K562 (cell line): ENCODE results near the gene MTREX. TPM values are rescaled to one million over a fixed set of nuclear protein-coding genes. Genes with fewer than 3 reads are reported as not detected.

Experiments
- ATAC-seq: fragments of 200-7000 bp; cut with Tn5 transposase; 3 replicates; pipeline ENCODE4 v1.9.1; 2020; ENCODE audit warnings: moderate library complexity
- BruUV-seq: library from RNA; stranded (reverse); fragments of 400-500 nt; replicated peaks from 2 replicates; lab custom pipeline; 2021; lab: Mats Ljungman, UMichigan
- CTCF ChIA-PET: fragments of 300-600 bp; formaldehyde crosslinking; extraction: SDS; loops from one replicate; lab custom pipeline; 2021; ENCODE audit warnings: low intra/inter-chr PET ratio; lab: Yijun Ruan, JAX
- POLR2A ChIA-PET: fragments of 300-600, 350-650 bp; sonication (Branson Sonifier 250); formaldehyde crosslinking; extraction: SDS; loops from one replicate; lab custom pipeline; 2021; ENCODE audit warnings: antibody characterized with exemption, inconsistent platforms; lab: Yijun Ruan, JAX
- DNase-seq, 4 experiments: peaks; one replicate each; pipeline versions ENCODE4 v3.0.0 to v3.0.0-alpha.2; 2011 to 2018; ENCODE audit warnings: low spot score in 3 of 4, mixed read lengths in 3 of 4; ENCODE audit errors: extremely low read depth in 1 of 4
- FAIRE-seq: peaks from 2 replicates; lab custom pipeline; 2011; peaks lifted over from hg19 to GRCh38; lab: Jason Lieb, UNC
- H2AFZ ChIP-seq: 2 replicates; pipeline ENCODE4 v1.6.0; 2011; ENCODE audit warnings: low read depth, low read length, control low read depth, inconsistent platforms
- H3K27ac ChIP-seq: fragments of 200-600 bp; 3 replicates; pipeline ENCODE4 v1.8.0; 2011; ENCODE audit warnings: low read depth, mild to moderate bottlenecking, control low read depth, inconsistent platforms, low read length, moderate library complexity, mixed read lengths; ENCODE audit errors: extremely low read depth
- H3K27me3 ChIP-seq, 2 experiments: fragments of 300-600 bp in 1 of 2; 2 replicates in 1 of 2; 3 replicates in 1 of 2; pipeline versions ENCODE4 v1.6.0 to v1.8.0; 2011; ENCODE audit warnings: inconsistent platforms in 2 of 2, low read length in 2 of 2, mild to moderate bottlenecking in 1 of 2, mixed read lengths in 1 of 2, moderate library complexity in 1 of 2; ENCODE audit not compliant: control insufficient read depth in 2 of 2, insufficient read depth in 2 of 2
- H3K36me3 ChIP-seq: fragments of 300-600 bp; 3 replicates; pipeline ENCODE4 v1.8.0; 2011; ENCODE audit warnings: mild to moderate bottlenecking, low read length, inconsistent platforms; ENCODE audit not compliant: control insufficient read depth, insufficient read depth
- H3K4me1 ChIP-seq, 2 experiments: fragments of 200-600 bp in 1 of 2; replicated peaks in 1 of 2; 2 replicates in 1 of 2; 3 replicates in 1 of 2; pipeline versions ENCODE4 v1.5.1 to v1.8.0; 2011; ENCODE audit warnings: inconsistent platforms in 2 of 2, low read length in 2 of 2, mild to moderate bottlenecking in 1 of 2, mixed read lengths in 1 of 2, moderate library complexity in 1 of 2; ENCODE audit not compliant: control insufficient read depth in 2 of 2, insufficient read depth in 2 of 2
- H3K4me2 ChIP-seq: 2 replicates; pipeline ENCODE4 v1.6.1; 2011; ENCODE audit warnings: low read length, control low read depth, inconsistent platforms, mixed read lengths; ENCODE audit not compliant: insufficient read depth
- H3K4me3 ChIP-seq: fragments of 200-600 bp; sonication (generic), shearing (Covaris generic); 2 replicates; pipeline ENCODE4 v1.5.1; 2016; ENCODE audit warnings: control low read depth, inconsistent platforms
- H3K79me2 ChIP-seq: fragments of 200-600 bp; 3 replicates; pipeline ENCODE4 v1.8.0; 2011; ENCODE audit warnings: low read length, inconsistent platforms; ENCODE audit not compliant: control insufficient read depth, insufficient read depth
- H3K9ac ChIP-seq, 2 experiments: 2 replicates each; pipeline versions ENCODE4 v1.6.0 to v1.6.1; 2011; ENCODE audit warnings: low read depth in 2 of 2, low read length in 2 of 2, control low read depth in 1 of 2, inconsistent platforms in 1 of 2, mild to moderate bottlenecking in 1 of 2, mixed read lengths in 1 of 2; ENCODE audit not compliant: insufficient read depth in 1 of 2
- H3K9me1 ChIP-seq: one replicate; pipeline ENCODE4 v1.6.0; 2011; ENCODE audit warnings: inconsistent platforms, mild to moderate bottlenecking, low read length, moderate library complexity; ENCODE audit not compliant: control insufficient read depth, insufficient read depth
- H3K9me3 ChIP-seq: replicated peaks from 2 replicates; pipeline ENCODE4 v1.5.1; 2011; ENCODE audit warnings: low read depth, low read length, inconsistent platforms; ENCODE audit not compliant: control insufficient read depth, insufficient read depth
- H4K20me1 ChIP-seq: replicated peaks from 2 replicates; pipeline ENCODE4 v1.6.1; 2011; ENCODE audit warnings: low read length, inconsistent platforms, mixed read lengths; ENCODE audit not compliant: control insufficient read depth, insufficient read depth
- ARID4B ChIP-seq: sonication (generic); formaldehyde crosslinking; IDR thresholded peaks from 2 replicates; pipeline ENCODE4 v1.8.0; 2022; ENCODE audit warnings: mild to moderate bottlenecking, missing genetic modification reagents
- BRF1 ChIP-seq: IDR thresholded peaks from 3 replicates; pipeline ENCODE4 v1.6.1; 2011; ENCODE audit warnings: borderline replicate concordance, mild to moderate bottlenecking; ENCODE audit not compliant: insufficient read length; ENCODE audit errors: extremely low read depth
- CCNT2 ChIP-seq: IDR thresholded peaks from 2 replicates; pipeline ENCODE4 v1.6.1; 2011; ENCODE audit warnings: borderline replicate concordance, low read depth, mild to moderate bottlenecking, moderate library complexity, mixed read lengths, low read length; ENCODE audit not compliant: insufficient read length; ENCODE audit errors: extremely low read depth
- FOXJ3 ChIP-seq: sonication (generic); formaldehyde crosslinking; IDR thresholded peaks from 2 replicates; pipeline ENCODE4 v1.4.0; 2020; ENCODE audit warnings: mild to moderate bottlenecking, missing genetic modification reagents
- FOXP1 ChIP-seq: sonication (generic); formaldehyde crosslinking; IDR thresholded peaks from 2 replicates; pipeline ENCODE4 v1.8.0; 2022; ENCODE audit warnings: mild to moderate bottlenecking, missing genetic modification reagents
- HIVEP1 ChIP-seq: fragments of 250-450 bp; sonication (Bioruptor Pico); IDR thresholded peaks from 2 replicates; pipeline ENCODE4 v1.4.0; 2020; ENCODE audit warnings: mild to moderate bottlenecking
- JUNB ChIP-seq: fragments of 450-650 bp; formaldehyde crosslinking; conservative IDR thresholded peaks from 2 replicates; pipeline ENCODE4 v1.4.0; 2020; ENCODE audit warnings: mild to moderate bottlenecking
- NEUROD1 ChIP-seq: fragments of 150-350 bp; IDR thresholded peaks from 2 replicates; pipeline ENCODE4 v1.6.1; 2014; ENCODE audit warnings: borderline replicate concordance, low read length, low read depth; ENCODE audit not compliant: partially characterized antibody
- NFE2L1 ChIP-seq: fragments of 450-650 bp; IDR thresholded peaks from 2 replicates; pipeline ENCODE4 v1.6.1; 2016; ENCODE audit warnings: missing genetic modification characterization, low read depth, mild to moderate bottlenecking, missing compliant biosample characterization, moderate library complexity, borderline replicate concordance
- RNF219 ChIP-seq: fragments of 250-450 bp; sonication (Bioruptor Pico); IDR thresholded peaks from 2 replicates; pipeline ENCODE4 v1.5.0; 2022; ENCODE audit warnings: mild to moderate bottlenecking
- SETDB1 ChIP-seq: IDR thresholded peaks from one replicate; pipeline ENCODE4 v1.6.1; 2012; ENCODE audit warnings: low read length, control low read depth, inconsistent platforms
- TAF7 ChIP-seq: fragments of 450-650 bp; IDR thresholded peaks from 2 replicates; pipeline ENCODE4 v1.6.1; 2016; ENCODE audit warnings: missing genetic modification characterization, missing compliant biosample characterization
- TAL1 ChIP-seq: fragments of 450-650 bp; IDR thresholded peaks from 2 replicates; pipeline ENCODE4 v1.6.1; 2016; ENCODE audit warnings: mild to moderate bottlenecking
- ZBTB9 ChIP-seq: fragments of 450-650 bp; formaldehyde crosslinking; IDR thresholded peaks from 2 replicates; pipeline ENCODE4 v1.4.0; 2020; ENCODE audit warnings: mild to moderate bottlenecking, moderate library complexity
- ZNF253 ChIP-seq: fragments of 250-450 bp; sonication (Bioruptor Pico); conservative IDR thresholded peaks from 2 replicates; pipeline ENCODE4 v1.6.1; 2021; ENCODE audit warnings: mild to moderate bottlenecking
- ZNF830 ChIP-seq: fragments of 250-450 bp; sonication (Bioruptor Pico); IDR thresholded peaks from 2 replicates; pipeline ENCODE4 v1.5.0; 2021; ENCODE audit warnings: mild to moderate bottlenecking
- WGBS: fragments of 100-300 bp; shearing (Covaris generic); methylation state at CpG from one replicate; pipeline ENCODE4 v1.1.6; 2016; ENCODE audit warnings: low coverage, mixed read lengths; ENCODE audit not compliant: insufficient coverage; ENCODE audit errors: missing lambda C conversion rate; 5-methylcytosine and 5-hydroxymethylcytosine counted together
- in situ Hi-C: fragments of 300-500 bp; cut with MboI; formaldehyde crosslinking; loops from 4 replicates; pipeline ENCODE4 v1.15.0; 2018; ENCODE audit warnings: inconsistent platforms, mixed read lengths
- intact Hi-C: fragments of 100-400 bp; cut with micrococcal nuclease; formaldehyde crosslinking; loops from 2 replicates; pipeline ENCODE4 v1.14.2; 2022
- polyA plus RNA-seq, 8 experiments: library from polyadenylated mRNA; depleted of rRNA in 4 of 8; stranded (reverse) in 5 of 8; unstranded in 3 of 8; fragments of >200 nt; fragmentation: Nextera tagmentation in 2 of 8; fragmentation: Illumina TruSeq in 1 of 8; extraction: Ambion mirVana in 2 of 8; extraction: Trizol in 1 of 8; gene quantifications; 2 replicates each; pipeline versions ENCODE4 v1.2.1 to v1.2.3, GENCODE V29; 2011 to 2014; ENCODE audit warnings: inconsistent platforms in 1 of 8, missing spikeins in 1 of 8
- total RNA-seq, 7 experiments: library from RNA; depleted of rRNA in 6 of 7; stranded (reverse); fragments of >200 nt in 6 of 7; fragmentation: Illumina TruSeq in 2 of 7; extraction: Trizol in 2 of 7; gene quantifications; 2 replicates each; pipeline versions ENCODE4 v1.2.1 to v1.2.3, GENCODE V29; 2011 to 2021; ENCODE audit warnings: low replicate concordance in 1 of 7

MTREX gene
- total and polyA plus RNA-seq, 9 of the 15 experiments (the other 6 are each of a cell fraction or from before 2014, with no cell fraction given): 52.9 to 193 (median 150) TPM

- DNase-seq (no peak), ATAC-seq (no peak), FAIRE-seq (no peak)
- no TSS peak for BruUV-seq
- no peaks in the 10 kb centered on the region for H3K27me3 ChIP-seq
- no peaks in the 10 kb centered on the region for H3K4me1 ChIP-seq
- H3K4me3 ChIP-seq: no peak overlapping the region
- no peaks in the 10 kb centered on the region for H3K9me3 ChIP-seq
- intact Hi-C loops: no loop called here
- CTCF ChIA-PET: no interaction called here
- no peaks in the 10 kb centered on the region for H4K20me1 ChIP-seq
- peaks cover 6% of the 10 kb centered on the region; the same call in 1 of the 3 replicates for H3K79me2 ChIP-seq
- H2AFZ ChIP-seq: no peak overlapping the region
- no peak overlapping the region for H3K27ac ChIP-seq
- H3K36me3 ChIP-seq: peaks cover 72% of the 10 kb centered on the region
- H3K4me2 ChIP-seq: no peak overlapping the region
- in situ Hi-C loops: no loop called here
- no peak overlapping the region for H3K9ac ChIP-seq
- H3K9me1 ChIP-seq: no peaks in the 10 kb centered on the region
- 84% methylated on average over 3 of the region's 3 CpGs for WGBS
- POLR2A ChIA-PET: no interaction called here
- no peak for TF ChIP-seq ARID4B (CRISPR knock-in tag)
- TF ChIP-seq JUNB (CRISPR knock-in tag): no peak
- TF ChIP-seq ZNF253 (CRISPR knock-in tag): no peak
- no peak for TF ChIP-seq TAF7 (tag)
- no peak for TF ChIP-seq TAL1
- no peak for TF ChIP-seq FOXJ3 (CRISPR knock-in tag)
- no peak for TF ChIP-seq FOXP1 (CRISPR knock-in tag)
- TF ChIP-seq RNF219 (CRISPR knock-in tag): no peak
- TF ChIP-seq ZNF830 (CRISPR knock-in tag): no peak
- TF ChIP-seq NFE2L1: no peak
- no peak for TF ChIP-seq BRF1
- TF ChIP-seq HIVEP1 (CRISPR knock-in tag): no peak
- no peak for TF ChIP-seq SETDB1
- TF ChIP-seq ZBTB9 (CRISPR knock-in tag): no peak
- no peak for TF ChIP-seq CCNT2
- TF ChIP-seq NEUROD1: no peak
Observed at GRCh38 chr5:55363856-55364255, 56.1 kb downstream of the MTREX start.
